HG02798 (cell line): Measurements from ENCODE around the gene MRPS25.
"Not testable (repeated sequence)": the region's sequence is repeated elsewhere in the genome, so short reads cannot be mapped to it uniquely, and the experiment has no call there.

ENCODE experiments used
- ATAC-seq: cut with Tn5 transposase; IDR thresholded peaks from one replicate; pipeline ENCODE4 v1.9.1; 2021; ENCODE audit warnings: mild to moderate bottlenecking; ENCODE audit not compliant: unreplicated experiment, poor library complexity

The MRPS25 gene

GRCh38 chr3:15049584-15049983, 15.5 kb downstream of the MRPS25 start:
- ATAC-seq: no peak

DNA sequence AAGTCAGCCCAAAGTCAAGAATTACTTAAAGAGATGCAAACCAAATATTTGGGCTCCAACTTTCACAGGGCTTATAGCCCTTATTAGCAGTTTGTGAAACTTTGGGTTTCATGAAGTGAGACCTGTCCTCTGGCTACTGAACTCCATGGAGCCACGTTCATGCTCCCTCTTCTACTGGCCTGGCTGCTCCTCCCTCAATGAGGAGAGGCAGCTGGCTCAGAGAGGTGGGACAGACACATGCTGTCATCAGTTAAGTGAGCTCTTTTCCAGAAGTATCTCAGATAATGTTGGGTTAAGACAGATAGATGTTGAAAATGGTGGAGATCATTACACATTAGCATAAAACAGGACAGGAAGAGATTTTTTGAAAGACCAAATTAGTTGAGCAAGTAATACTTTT, 19.4 kb downstream of the MRPS25 start:
- no peak for ATAC-seq

DNA sequence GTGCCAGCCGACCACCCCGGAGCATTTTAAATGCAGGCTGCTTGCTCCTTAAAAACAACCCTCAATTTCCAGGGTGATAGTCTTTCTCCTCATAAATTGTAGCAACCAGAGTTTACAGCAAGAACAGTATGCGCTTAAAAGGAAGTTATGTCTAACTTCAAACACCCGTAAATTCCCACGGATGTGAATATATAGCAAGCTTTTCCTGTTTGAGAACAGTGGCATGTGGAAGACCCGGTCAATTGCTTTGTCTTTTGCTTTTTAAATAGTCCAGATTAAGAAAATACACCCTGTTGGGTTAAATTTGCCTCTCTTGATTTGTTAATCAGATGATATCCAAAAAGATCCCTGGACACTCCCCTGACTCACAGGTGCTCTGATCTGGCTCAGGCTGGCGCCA, 20.8 kb downstream of the MRPS25 start:
- no peak for ATAC-seq

DNA sequence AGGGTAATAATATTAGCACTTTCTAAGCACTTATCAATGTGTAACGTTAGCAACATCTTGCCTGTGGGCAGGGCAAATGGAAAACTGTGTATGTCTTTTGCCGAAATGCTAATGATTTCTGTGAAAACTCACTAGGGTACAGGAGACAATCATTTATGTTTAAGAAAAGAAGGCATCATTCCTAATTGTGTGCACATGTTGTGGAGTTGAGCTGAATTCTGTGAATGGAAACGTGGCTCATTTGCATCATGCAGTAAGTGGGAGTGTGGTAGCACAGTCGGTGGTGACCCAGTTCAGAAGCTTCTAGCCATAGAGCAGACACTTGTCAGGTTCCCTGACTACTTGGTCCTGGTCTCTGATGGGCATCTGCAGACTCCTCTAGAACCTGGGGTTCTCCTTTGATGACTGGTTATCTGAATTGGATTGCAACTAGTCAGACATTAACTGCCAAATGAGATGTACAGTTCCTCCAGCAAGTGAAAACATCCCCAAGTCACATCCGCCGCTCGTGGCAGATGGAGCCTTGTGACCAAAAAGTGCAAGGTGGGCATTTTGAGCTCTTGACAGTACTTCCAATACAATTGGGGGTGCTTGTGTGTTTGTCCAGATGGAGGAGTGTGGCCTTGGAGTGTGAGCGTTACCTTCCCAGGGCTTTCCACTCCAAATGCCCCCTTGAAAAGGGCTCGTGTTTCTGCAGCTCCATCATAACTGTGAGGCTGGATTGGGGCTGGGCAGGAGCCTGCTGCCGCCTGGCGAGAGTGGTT, 21.5 kb downstream of the MRPS25 start:
- no peak for ATAC-seq

GRCh38 chr3:15042936-15043335, 22.2 kb downstream of the MRPS25 start:
- no peak for ATAC-seq

DNA sequence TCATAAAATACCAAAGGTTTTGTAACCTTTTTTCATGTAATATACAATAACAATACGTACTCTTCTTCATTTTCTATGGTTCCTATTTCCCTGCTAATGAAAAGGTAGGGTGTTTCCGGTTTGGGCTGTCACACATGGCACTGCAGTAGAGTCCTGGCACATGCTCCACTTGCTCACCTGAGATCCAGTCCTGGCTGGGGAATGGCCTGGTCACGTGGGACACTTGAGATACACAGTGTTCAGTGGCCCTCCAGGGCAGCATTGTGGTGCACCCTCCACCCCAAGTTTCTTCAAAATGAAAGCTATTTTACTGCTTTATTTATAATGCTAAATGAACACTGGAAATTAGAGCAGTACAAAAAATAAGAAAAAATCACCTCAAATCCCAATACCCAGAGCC, 23.2 kb downstream of the MRPS25 start:
- no peak for ATAC-seq

- no peak for ATAC-seq
Measured at GRCh38 chr3:15040844-15041243, 24.3 kb downstream of the MRPS25 start.

DNA sequence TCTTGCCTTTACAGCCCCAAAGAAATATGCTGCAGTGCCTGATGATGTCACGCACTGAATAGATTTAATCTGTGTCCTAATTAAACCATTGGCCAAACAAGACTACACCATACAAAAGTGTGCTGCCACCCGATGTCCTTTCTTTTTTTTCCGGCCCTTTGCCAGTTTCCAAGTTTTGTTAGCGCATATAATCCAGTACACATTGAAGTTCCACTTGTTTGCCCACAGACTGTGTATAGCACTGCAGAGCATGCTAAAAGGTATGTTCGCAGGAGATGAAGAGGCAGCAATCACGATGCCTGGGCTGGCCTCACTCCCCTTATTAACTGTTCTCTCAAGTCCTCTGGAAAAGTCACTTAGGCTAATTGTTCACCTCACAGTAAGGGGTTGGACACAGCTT, 26.8 kb downstream of the MRPS25 start:
- ATAC-seq: no peak

- no peak for ATAC-seq
Measured at GRCh38 chr3:15033103-15033502, 32.0 kb downstream of the MRPS25 start.

GRCh38 chr3:15032650-15033049, 32.5 kb downstream of the MRPS25 start:
- ATAC-seq: no peak

DNA sequence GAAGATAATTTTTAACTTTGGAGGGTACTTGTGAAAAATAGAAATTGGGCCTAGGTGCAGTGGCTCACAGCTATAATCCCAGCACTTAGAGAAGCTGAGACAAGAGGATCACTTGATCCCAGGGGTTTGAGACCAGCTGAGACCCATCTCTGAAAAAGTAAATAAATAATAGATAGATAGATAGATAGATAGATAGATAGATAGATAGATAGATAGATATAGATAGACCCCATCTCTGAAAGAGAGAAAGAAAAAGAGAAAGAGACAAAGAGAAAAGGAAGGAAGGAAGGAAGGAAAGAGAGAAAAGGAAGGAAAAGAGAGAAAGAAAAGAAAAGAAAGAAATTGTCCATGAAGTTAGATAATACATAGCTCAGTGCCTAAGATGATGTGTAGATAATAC, 35.5 kb downstream of the MRPS25 start:
- ATAC-seq: no peak

- ATAC-seq: no peak
Measured at GRCh38 chr3:15023719-15024118, 41.4 kb downstream of the MRPS25 start.

- no peak for ATAC-seq
Measured at GRCh38 chr3:15023249-15023648, 41.9 kb downstream of the MRPS25 start.

DNA sequence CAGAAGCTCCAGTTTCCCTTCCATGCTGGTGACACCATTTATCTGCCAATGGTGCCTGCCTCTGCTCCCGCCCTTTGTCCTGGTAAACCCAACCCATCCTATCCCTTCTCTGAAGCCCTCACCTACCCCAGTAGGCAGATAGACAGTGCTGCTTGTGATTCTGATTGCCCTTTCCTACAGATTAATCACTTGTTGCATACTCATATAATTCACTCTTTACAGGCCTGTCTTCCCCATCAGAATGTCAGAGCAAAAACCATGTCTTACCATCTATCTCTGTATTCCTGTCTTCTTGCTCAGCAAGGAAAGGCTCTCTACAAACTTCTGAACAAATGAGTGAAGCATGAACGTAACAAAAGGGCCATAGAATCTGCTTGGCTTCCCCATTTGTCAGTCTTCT, 47.9 kb downstream of the MRPS25 start:
- no peak for ATAC-seq

DNA sequence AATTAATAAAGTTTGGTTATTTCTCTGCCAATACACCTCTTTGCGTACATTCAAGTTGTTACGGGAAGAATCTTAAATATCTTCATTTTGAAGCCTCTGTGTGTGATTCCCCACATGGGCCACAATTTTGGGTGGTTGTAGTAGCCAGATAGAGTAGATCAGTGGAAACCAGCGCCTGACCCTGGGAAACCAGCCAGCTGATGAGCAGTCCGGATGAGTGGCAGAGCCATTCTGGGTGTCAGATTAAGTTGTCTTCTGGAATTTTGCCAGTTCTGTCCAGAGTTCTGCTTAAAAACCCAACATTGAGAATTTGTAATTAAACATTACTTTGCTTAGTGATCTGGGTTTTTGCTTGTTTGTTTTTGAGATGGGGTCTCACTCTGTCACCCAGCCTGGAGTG, 49.7 kb downstream of the MRPS25 start:
- ATAC-seq: no peak

DNA sequence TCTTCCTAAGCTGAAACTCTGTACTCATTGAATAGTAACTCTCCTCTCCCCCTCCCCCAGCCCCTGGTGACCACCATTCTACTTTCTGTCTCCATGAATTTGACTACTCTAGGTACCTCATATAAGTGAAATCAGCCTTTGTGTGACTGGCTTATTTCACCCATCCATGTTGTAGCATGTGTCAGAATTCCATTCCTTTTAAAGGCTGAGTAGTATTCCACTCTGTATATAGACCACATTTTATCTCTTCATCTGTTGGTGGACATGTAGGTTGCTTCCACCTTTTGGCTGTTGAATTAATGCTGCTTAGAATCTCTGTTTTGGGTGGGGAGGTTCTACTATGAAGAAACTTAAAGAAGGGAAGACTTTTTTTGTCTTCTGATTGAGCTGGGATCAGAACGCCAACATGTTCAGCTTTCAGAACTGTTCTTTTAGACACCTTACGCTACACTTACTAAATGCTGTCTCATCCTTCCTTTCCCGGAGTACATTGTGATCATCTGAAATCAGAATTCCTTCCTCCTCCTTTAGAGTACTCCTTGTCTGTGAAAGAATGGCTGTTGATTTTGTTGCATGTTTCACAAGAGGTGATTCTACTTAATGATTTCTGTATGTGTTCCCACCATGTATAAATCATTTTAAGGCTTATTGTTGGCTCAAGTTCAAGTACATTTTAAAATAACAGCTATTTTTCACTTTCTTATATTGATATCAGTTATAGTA, 50.3 kb downstream of the MRPS25 start:
- no peak for ATAC-seq

GRCh38 chr3:15011174-15011573, 53.9 kb downstream of the MRPS25 start:
- no peak for ATAC-seq

GRCh38 chr3:15010664-15011063, 54.5 kb downstream of the MRPS25 start:
- no peak for ATAC-seq

- no peak for ATAC-seq
Measured at GRCh38 chr3:15009167-15009566, 55.9 kb downstream of the MRPS25 start.

- no peak for ATAC-seq
Measured at GRCh38 chr3:15007681-15008141, 57.4 kb downstream of the MRPS25 start.

- ATAC-seq: not testable (repeated sequence)
Measured at GRCh38 chr3:14999182-14999581, 65.9 kb downstream of the MRPS25 start.
